OCI-LY7 (cell line): ENCODE data around the gene DLX2. TPM values are rescaled to one million over a fixed set of nuclear protein-coding genes. Genes with fewer than 3 reads are reported as not detected.
"Not testable (repeated sequence)": the region's sequence is repeated elsewhere in the genome, so short reads cannot be mapped to it uniquely, and the experiment has no call there.

Source experiments
- BruUV-seq: library from RNA; stranded (reverse); fragments of 400-500 nt; replicated peaks from 2 replicates; lab custom pipeline; 2021; lab: Mats Ljungman, UMichigan
- CTCF ChIA-PET: fragments of 300-600 bp; sonication (Branson Sonifier 250); formaldehyde crosslinking; loops from one replicate; lab custom pipeline; 2022; ENCODE audit warnings: antibody characterized with exemption; ENCODE audit not compliant: unreplicated experiment; lab: Charles Lee
- POLR2A ChIA-PET: fragments of 300-600 bp; sonication (Branson Sonifier 250); formaldehyde crosslinking; loops from one replicate; lab custom pipeline; 2022; ENCODE audit warnings: antibody characterized with exemption; lab: Charles Lee
- DNase-seq: peaks from one replicate; pipeline ENCODE4 v3.0.0-alpha.2; 2015; ENCODE audit warnings: low spot score
- H2AFZ ChIP-seq: fragments of 200-600 bp; sonication (generic), shearing (Covaris generic); 2 replicates; pipeline ENCODE4 v1.6.1; 2014; ENCODE audit warnings: mild to moderate bottlenecking, antibody characterized with exemption, low read length, moderate library complexity
- H3K27ac ChIP-seq: fragments of 200-600 bp; sonication (generic); 2 replicates; pipeline ENCODE4 v1.5.1; 2014; ENCODE audit warnings: mixed run types, low read depth, mild to moderate bottlenecking, moderate library complexity, low read length, inconsistent platforms; ENCODE audit not compliant: poor library complexity, severe bottlenecking
- H3K36me3 ChIP-seq: fragments of 200-600 bp; sonication (generic); 2 replicates; pipeline ENCODE4 v1.6.1; 2014; ENCODE audit warnings: mild to moderate bottlenecking, antibody characterized with exemption, low read length, moderate library complexity, mixed read lengths; ENCODE audit not compliant: insufficient read depth
- H3K4me1 ChIP-seq: fragments of 200-600 bp; sonication (generic); 2 replicates; pipeline ENCODE4 v1.5.1; 2014; ENCODE audit warnings: mild to moderate bottlenecking, low read length; ENCODE audit not compliant: insufficient read depth, poor library complexity, severe bottlenecking
- H3K4me2 ChIP-seq: fragments of 200-600 bp; sonication (generic); 2 replicates; pipeline ENCODE4 v1.6.1; 2014; ENCODE audit warnings: mild to moderate bottlenecking, low read length
- H3K4me3 ChIP-seq: fragments of 200-600 bp; sonication (generic); 2 replicates; pipeline ENCODE4 v1.5.1; 2014; ENCODE audit warnings: mild to moderate bottlenecking, low read depth, low read length; ENCODE audit not compliant: poor library complexity, severe bottlenecking
- H3K79me2 ChIP-seq: fragments of 200-600 bp; sonication (generic); 2 replicates; pipeline ENCODE4 v1.6.1; 2016; ENCODE audit warnings: low read depth, mild to moderate bottlenecking, low read length, moderate library complexity, mixed read lengths; ENCODE audit not compliant: insufficient read depth
- H3K9me2 ChIP-seq: fragments of 200-600 bp; sonication (generic); 2 replicates; pipeline ENCODE4 v1.6.1; 2016; ENCODE audit warnings: mild to moderate bottlenecking, low read length, mixed read lengths; ENCODE audit not compliant: insufficient read depth
- H3K9me3 ChIP-seq: fragments of 200-600 bp; sonication (generic); 2 replicates; pipeline ENCODE4 v1.6.1; 2014; ENCODE audit warnings: mild to moderate bottlenecking, mixed run types, low read length, mixed read lengths
- H4K20me1 ChIP-seq: fragments of 200-600 bp; sonication (generic); 2 replicates; pipeline ENCODE4 v1.6.1; 2014; ENCODE audit warnings: mild to moderate bottlenecking, antibody characterized with exemption, low read length, moderate library complexity, mixed read lengths; ENCODE audit not compliant: insufficient read depth
- CTCF ChIP-seq: fragments of 200-600 bp; sonication (generic); conservative IDR thresholded peaks from 2 replicates; pipeline ENCODE4 v1.5.1; 2014; ENCODE audit warnings: mild to moderate bottlenecking, antibody characterized with exemption, low read length, moderate library complexity, mixed read lengths
- EZH2phosphoT487 ChIP-seq: fragments of 200-600 bp; sonication (generic); IDR thresholded peaks from 2 replicates; pipeline ENCODE4 v1.6.1; 2018; ENCODE audit warnings: low read depth, borderline replicate concordance, mild to moderate bottlenecking, mixed run types, antibody characterized with exemption, low read length, moderate library complexity, mixed read lengths
- intact Hi-C: fragments of 100-400 bp; cut with micrococcal nuclease; formaldehyde crosslinking; loops from one replicate; pipeline ENCODE4 v1.10.0; 2022; ENCODE audit not compliant: unreplicated experiment
- total RNA-seq, 2 experiments: library from RNA; depleted of rRNA in 1 of 2; stranded (reverse); fragments of >200 nt in 1 of 2; shearing (Covaris generic) in 1 of 2; gene quantifications; 2 replicates each; pipeline ENCODE4 v1.2.3, GENCODE V29; 2014 to 2022

Gene DLX2
- total RNA-seq, 2 experiments from 2014 or later: 0.22 TPM; not detected in 1

- Histone ChIP-seq H3K9me2 (no peaks in the 10 kb centered on the region), H3K4me3 (no peak overlapping the region), H3K4me1 (no peaks in the 10 kb centered on the region), H3K36me3 (no peaks in the 10 kb centered on the region), H3K27ac (no peak overlapping the region), H2AFZ (no peak overlapping the region), H3K9me3 (no peaks in the 10 kb centered on the region), H3K79me2 (no peaks in the 10 kb centered on the region), H4K20me1 (no peaks in the 10 kb centered on the region), H3K4me2 (no peak overlapping the region)
- TF ChIP-seq EZH2phosphoT487: no peak
- no peak for TF ChIP-seq CTCF
- DNase-seq: no peak
- intact Hi-C loops: no loop called here
- ChIA-PET POLR2A (interaction anchor here (0.6 to 1.4 kb wide), 4 partner anchors 10 to 169 kb away, joined by 3 to 5 read pairs (median 3); partner anchors contain the start of gene SLC25A12), CTCF (no interaction called here)
- BruUV-seq: no TSS peak
Observed at GRCh38 chr2:172062402-172063004, 40.2 kb downstream of the DLX2 start.

GRCh38 chr2:172060118-172060517, 42.6 kb downstream of the DLX2 start:
- H3K9me3 ChIP-seq, H3K4me3 ChIP-seq, BruUV-seq, H3K27ac ChIP-seq, H3K9me2 ChIP-seq, intact Hi-C loops, H3K79me2 ChIP-seq, CTCF ChIA-PET, H3K4me1 ChIP-seq, H3K36me3 ChIP-seq, H3K4me2 ChIP-seq, DNase-seq, H4K20me1 ChIP-seq, H2AFZ ChIP-seq: not testable (repeated sequence)
- POLR2A ChIA-PET: interaction anchor here (0.7 to 2.3 kb wide), 2 partner anchors 9 to 356 kb away, joined by 4 to 7 read pairs; no protein-coding TSS in a partner anchor

- H3K4me2 ChIP-seq: no peak overlapping the region
- no TSS peak for BruUV-seq
- no peak for TF ChIP-seq EZH2phosphoT487
- TF ChIP-seq CTCF: no peak
- H3K9me3 ChIP-seq: no peaks in the 10 kb centered on the region
- CTCF ChIA-PET: no interaction called here
- no peaks in the 10 kb centered on the region for H3K4me1 ChIP-seq
- no peaks in the 10 kb centered on the region for H3K36me3 ChIP-seq
- DNase-seq: no peak
- no peaks in the 10 kb centered on the region for H3K79me2 ChIP-seq
- POLR2A ChIA-PET: interaction anchor here (0.6 kb wide), 1 partner anchor 1235 kb away, joined by 3 read pairs; no protein-coding TSS in a partner anchor
- H3K9me2 ChIP-seq: no peaks in the 10 kb centered on the region
- H2AFZ ChIP-seq: no peak overlapping the region
- intact Hi-C loops: no loop called here
- H3K27ac ChIP-seq: no peak overlapping the region
- H4K20me1 ChIP-seq: no peaks in the 10 kb centered on the region
- H3K4me3 ChIP-seq: no peak overlapping the region
Observed at GRCh38 chr2:172058660-172059059, 44.0 kb downstream of the DLX2 start.
